GM12878 (cell line): ENCODE results near the gene C1GALT1C1L. TPM values are rescaled to one million over a fixed set of nuclear protein-coding genes. Genes with fewer than 3 reads are reported as not detected.

Experiments
- ATAC-seq: fragments of 200-7000 bp; cut with Tn5 transposase; 3 replicates; pipeline ENCODE4 v1.9.1; 2020; ENCODE audit warnings: mild to moderate bottlenecking, moderate library complexity
- BruUV-seq: library from RNA; stranded (reverse); fragments of 400-500 nt; replicated peaks from 2 replicates; lab custom pipeline; 2021; lab: Mats Ljungman, UMichigan
- CTCF ChIA-PET: fragments of 300-600 bp; sonication (Branson Sonifier 250); formaldehyde crosslinking; extraction: SDS; loops from one replicate; lab custom pipeline; 2021; ENCODE audit warnings: inconsistent platforms; lab: Yijun Ruan, JAX
- POLR2A ChIA-PET: fragments of 350-600 bp; formaldehyde crosslinking; extraction: SDS; loops from one replicate; lab custom pipeline; 2021; ENCODE audit warnings: inconsistent platforms; lab: Charles Lee
- RAD21 ChIA-PET: fragments of 300-600 bp; sonication (Branson Sonifier 250); formaldehyde crosslinking; loops from one replicate; lab custom pipeline; 2023; ENCODE audit warnings: antibody characterized with exemption; ENCODE audit not compliant: unreplicated experiment; lab: Charles Lee
- SMC1A ChIA-PET: fragments of 300-600 bp; sonication (Branson Sonifier 250); formaldehyde crosslinking; loops from one replicate; lab custom pipeline; 2023; ENCODE audit not compliant: unreplicated experiment, uncharacterized antibody; lab: Charles Lee
- DNase-seq: peaks from one replicate; pipeline ENCODE4 v3.0.0-alpha.2; 2011; ENCODE audit warnings: low read depth, low spot score
- FAIRE-seq: peaks from 3 replicates; lab custom pipeline; 2011; peaks lifted over from hg19 to GRCh38; lab: Jason Lieb, UNC
- H2AFZ ChIP-seq: 2 replicates; pipeline ENCODE4 v1.6.0; 2011; ENCODE audit warnings: low read depth, low read length, control low read depth; ENCODE audit not compliant: control insufficient read depth
- H3K27ac ChIP-seq: 2 replicates; pipeline ENCODE4 v1.5.1; 2011; ENCODE audit warnings: control low read depth; ENCODE audit not compliant: control insufficient read depth, insufficient read depth
- H3K27me3 ChIP-seq, 2 experiments: replicated peaks in 1 of 2; 2 replicates each; pipeline versions ENCODE4 v1.6.0 to v1.6.1; 2011; ENCODE audit warnings: low read length in 1 of 2; ENCODE audit not compliant: control insufficient read depth in 2 of 2, insufficient read depth in 2 of 2
- H3K36me3 ChIP-seq, 2 experiments: 2 replicates each; pipeline ENCODE4 v1.5.1; 2011; ENCODE audit warnings: low read length in 1 of 2; ENCODE audit not compliant: control insufficient read depth in 2 of 2, insufficient read depth in 2 of 2
- H3K4me1 ChIP-seq: 2 replicates; pipeline ENCODE4 v1.6.1; 2011; ENCODE audit warnings: mild to moderate bottlenecking, low read length, moderate library complexity, mixed read lengths; ENCODE audit not compliant: control insufficient read depth, insufficient read depth
- H3K4me2 ChIP-seq: 2 replicates; pipeline ENCODE4 v1.6.0; 2011; ENCODE audit warnings: control low read depth; ENCODE audit not compliant: control insufficient read depth, insufficient read depth
- H3K4me3 ChIP-seq: fragments of 200-600 bp; sonication (generic); 2 replicates; pipeline ENCODE4 v1.5.1; 2016
- H3K79me2 ChIP-seq: 2 replicates; pipeline ENCODE4 v1.6.0; 2011; ENCODE audit warnings: low read length; ENCODE audit not compliant: control insufficient read depth, insufficient read depth
- H3K9ac ChIP-seq: 2 replicates; pipeline ENCODE4 v1.8.0; 2011; ENCODE audit warnings: low read length, control low read depth, mixed read lengths; ENCODE audit not compliant: control insufficient read depth, insufficient read depth
- H3K9me3 ChIP-seq: replicated peaks from 3 replicates; pipeline ENCODE4 v1.5.1; 2011; ENCODE audit warnings: mild to moderate bottlenecking, low read length; ENCODE audit not compliant: control insufficient read depth, insufficient read depth
- H4K20me1 ChIP-seq: 2 replicates; pipeline ENCODE4 v1.6.0; 2011; ENCODE audit not compliant: control insufficient read depth, insufficient read depth
- BCL3 ChIP-seq: IDR thresholded peaks from 2 replicates; pipeline ENCODE4 v1.6.1; 2011; ENCODE audit warnings: borderline replicate concordance, low read depth, mild to moderate bottlenecking, moderate library complexity, low read length; ENCODE audit not compliant: insufficient read depth, poor library complexity, severe bottlenecking
- BMI1 ChIP-seq: fragments of 450-650 bp; IDR thresholded peaks from 2 replicates; pipeline ENCODE4 v1.6.1; 2016; ENCODE audit warnings: mild to moderate bottlenecking, moderate library complexity, borderline replicate concordance
- DPF2 ChIP-seq: fragments of 450-650 bp; IDR thresholded peaks from 2 replicates; pipeline ENCODE4 v1.6.1; 2017; ENCODE audit warnings: mild to moderate bottlenecking
- EGR1 ChIP-seq, 2 experiments: IDR thresholded peaks; 1 replicate in 1 of 2; 2 replicates in 1 of 2; pipeline ENCODE4 v1.6.1; 2011 to 2012; ENCODE audit warnings: low read depth in 2 of 2, low read length in 2 of 2, borderline replicate concordance in 1 of 2, mild to moderate bottlenecking in 1 of 2, moderate library complexity in 1 of 2
- KAT2A ChIP-seq: conservative IDR thresholded peaks from 2 replicates; pipeline ENCODE4 v1.6.1; 2011; ENCODE audit warnings: low read depth, low read length; ENCODE audit not compliant: control insufficient read depth
- KDM1A ChIP-seq: fragments of 200-600 bp; sonication (generic); IDR thresholded peaks from 2 replicates; pipeline ENCODE4 v1.6.1; 2016; ENCODE audit warnings: borderline replicate concordance
- MTA2 ChIP-seq: fragments of 450-650 bp; IDR thresholded peaks from 2 replicates; pipeline ENCODE4 v1.6.1; 2016; ENCODE audit warnings: low read depth, mild to moderate bottlenecking, moderate library complexity
- MXI1 ChIP-seq: fragments of 150-350 bp; IDR thresholded peaks from 2 replicates; pipeline ENCODE4 v1.6.1; 2011; ENCODE audit warnings: low read depth, mild to moderate bottlenecking, inconsistent platforms, low read length, improper control_type of control experiment
- POLR2AphosphoS2 ChIP-seq: IDR thresholded peaks from 2 replicates; pipeline ENCODE4 v1.6.1; 2011; ENCODE audit warnings: low read depth, mild to moderate bottlenecking, low read length, improper control_type of control experiment, moderate library complexity
- RUNX3 ChIP-seq: IDR thresholded peaks from 2 replicates; pipeline ENCODE4 v1.6.1; 2012; ENCODE audit warnings: low read length, inconsistent platforms
- SMAD1 ChIP-seq: fragments of 450-650 bp; IDR thresholded peaks from 2 replicates; pipeline ENCODE4 v1.6.1; 2018; ENCODE audit warnings: mild to moderate bottlenecking, low read depth; ENCODE audit not compliant: partially characterized antibody
- SRF ChIP-seq, 2 experiments: IDR thresholded peaks; 2 replicates each; pipeline ENCODE4 v1.6.1; 2011; ENCODE audit warnings: low read depth in 2 of 2, low read length in 2 of 2, mild to moderate bottlenecking in 1 of 2, moderate library complexity in 1 of 2
- USF1 ChIP-seq: IDR thresholded peaks from 2 replicates; pipeline ENCODE4 v1.6.1; 2011; ENCODE audit warnings: borderline replicate concordance, low read depth, mild to moderate bottlenecking, moderate library complexity, mixed read lengths, low read length; ENCODE audit not compliant: insufficient read depth; ENCODE audit errors: extremely low read length
- WGBS: methylation state at CpG from one replicate; pipeline ENCODE4 v1.1.6; 2016; ENCODE audit warnings: low lambda C conversion rate; ENCODE audit not compliant: insufficient replicate concordance, insufficient coverage; ENCODE audit errors: missing lambda C conversion rate; 5-methylcytosine and 5-hydroxymethylcytosine counted together
- in situ Hi-C: fragments of 300-500 bp; cut with MboI; formaldehyde crosslinking; loops from 9 replicates; pipeline ENCODE4 v1.14.3; 2018; ENCODE audit warnings: mixed read lengths
- intact Hi-C: fragments of 100-400 bp; cut with micrococcal nuclease; formaldehyde crosslinking; loops from one replicate; pipeline ENCODE4 v1.14.2; 2022; ENCODE audit not compliant: unreplicated experiment
- polyA plus RNA-seq, 11 experiments: library from polyadenylated mRNA; depleted of rRNA in 4 of 11; unstranded in 6 of 11; stranded (reverse) in 5 of 11; fragments of >200 nt; fragmentation: Nextera tagmentation in 4 of 11; fragmentation: Illumina TruSeq in 1 of 11; extraction: Ambion mirVana in 4 of 11; extraction: Trizol in 1 of 11; gene quantifications; 1 replicate in 1 of 11; 2 replicates in 10 of 11; pipeline versions ENCODE4 v1.2.1 to v1.2.3, GENCODE V29; 2011 to 2016; ENCODE audit warnings: inconsistent platforms in 2 of 11, missing spikeins in 2 of 11, low read depth in 1 of 11
- total RNA-seq, 4 experiments: library from RNA; depleted of rRNA in 3 of 4; stranded (reverse); fragments of >200 nt in 3 of 4; fragmentation: Illumina TruSeq in 1 of 4; extraction: Trizol in 1 of 4; gene quantifications; 2 replicates each; pipeline versions ENCODE4 v1.2.1 to v1.2.3, GENCODE V29; 2013 to 2021
- TF ChIP-seq, protein P1 (sequence below): fragments of 450-650 bp; IDR thresholded peaks from 2 replicates; pipeline ENCODE4 v1.6.1; 2017; ENCODE audit warnings: mild to moderate bottlenecking

Gene C1GALT1C1L
- total and polyA plus RNA-seq, 10 of the 15 experiments (the other 5 are each of a cell fraction or from before 2014, with no cell fraction given): not detected

DNA sequence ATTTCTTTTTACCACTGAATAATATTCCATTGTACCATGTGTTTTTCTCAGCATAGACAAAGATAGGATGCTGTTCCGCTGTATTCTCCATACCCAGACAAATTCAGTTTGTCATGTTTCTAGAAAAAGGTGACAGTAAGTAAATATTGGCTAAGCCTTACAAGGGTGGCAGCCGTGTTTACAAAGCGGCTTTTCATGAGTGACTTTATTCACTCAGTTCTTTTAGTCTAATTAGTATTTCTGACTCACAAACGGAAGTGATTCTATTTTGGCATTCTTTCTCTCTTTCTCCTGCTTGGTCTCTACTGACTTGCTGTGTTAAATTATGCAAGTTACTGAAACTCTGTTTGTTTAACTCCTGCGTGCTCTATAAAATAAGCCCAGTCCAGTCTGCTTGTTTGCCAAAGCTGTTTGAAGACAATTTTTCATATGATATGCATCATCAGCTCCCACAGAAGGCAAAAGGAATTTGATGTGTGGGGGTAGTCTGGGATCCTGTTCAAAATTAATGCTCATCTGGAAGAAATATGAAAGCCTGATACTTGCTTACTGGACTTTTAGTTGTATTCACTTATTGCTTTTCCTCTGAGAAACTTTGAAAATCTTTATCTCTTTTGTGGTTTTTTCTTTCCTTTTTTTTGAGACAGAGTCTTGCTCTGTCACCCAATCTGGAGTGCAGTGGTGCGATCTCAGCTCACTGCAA, 41.5 kb downstream of the C1GALT1C1L start:
- ChIA-PET POLR2A (no interaction called here), SMC1A (no interaction called here)
- Histone ChIP-seq H4K20me1 (no peaks in the 10 kb centered on the region), H3K4me3 (no peak overlapping the region)
- TF ChIP-seq DPF2: no peak
- TF ChIP-seq MTA2: no peak
- no peak for TF ChIP-seq MXI1
- no peak for TF ChIP-seq POLR2AphosphoS2
- no peak for TF ChIP-seq EGR1 (IDR thresholded peaks at IDR 0.05; ENCODE audit: borderline replicate concordance in 1 of 2, low read depth in 2 of 2, low read length in 2 of 2)
- no peak for TF ChIP-seq KAT2A
- TF ChIP-seq SMAD1: no peak
- no peak for TF ChIP-seq BMI1
- TF ChIP-seq RUNX3: no peak
- no peak for TF ChIP-seq KDM1A
- TF ChIP-seq USF1: no peak
- TF ChIP-seq, protein P1, sequence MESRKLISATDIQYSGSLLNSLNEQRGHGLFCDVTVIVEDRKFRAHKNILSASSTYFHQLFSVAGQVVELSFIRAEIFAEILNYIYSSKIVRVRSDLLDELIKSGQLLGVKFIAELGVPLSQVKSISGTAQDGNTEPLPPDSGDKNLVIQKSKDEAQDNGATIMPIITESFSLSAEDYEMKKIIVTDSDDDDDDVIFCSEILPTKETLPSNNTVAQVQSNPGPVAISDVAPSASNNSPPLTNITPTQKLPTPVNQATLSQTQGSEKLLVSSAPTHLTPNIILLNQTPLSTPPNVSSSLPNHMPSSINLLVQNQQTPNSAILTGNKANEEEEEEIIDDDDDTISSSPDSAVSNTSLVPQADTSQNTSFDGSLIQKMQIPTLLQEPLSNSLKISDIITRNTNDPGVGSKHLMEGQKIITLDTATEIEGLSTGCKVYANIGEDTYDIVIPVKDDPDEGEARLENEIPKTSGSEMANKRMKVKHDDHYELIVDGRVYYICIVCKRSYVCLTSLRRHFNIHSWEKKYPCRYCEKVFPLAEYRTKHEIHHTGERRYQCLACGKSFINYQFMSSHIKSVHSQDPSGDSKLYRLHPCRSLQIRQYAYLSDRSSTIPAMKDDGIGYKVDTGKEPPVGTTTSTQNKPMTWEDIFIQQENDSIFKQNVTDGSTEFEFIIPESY: no peak
- no peak for TF ChIP-seq BCL3
- TF ChIP-seq SRF (IDR thresholded peaks at IDR 0.05; ENCODE audit: low read depth in 2 of 2, low read length in 2 of 2): no peak
- TF ChIP-seq, all 136 proteins: peak for 0
- WGBS: 25% methylated on average over 6 of the region's 6 CpGs
- Histone ChIP-seq H3K27ac (no peak overlapping the region), H3K4me2 (no peak overlapping the region), H3K36me3 (no peaks in the 10 kb centered on the region), H2AFZ (no peak overlapping the region), H3K9ac (no peak overlapping the region), H3K9me3 (no peaks in the 10 kb centered on the region; the same call in 1 of the 3 replicates), H3K4me1 (no peaks in the 10 kb centered on the region), H3K79me2 (no peaks in the 10 kb centered on the region), H3K27me3 (peaks cover 0 to 10% of the 10 kb centered on the region in 2 experiments)
- no TSS peak for BruUV-seq
- no peak for DNase-seq
- ChIA-PET CTCF (interaction anchor here (0.6 kb wide), 1 partner anchor 67 kb away, joined by 3 read pairs; no protein-coding TSS in a partner anchor), RAD21 (interaction anchor here (0.7 kb wide), 1 partner anchor 713 kb away, joined by 3 read pairs; no protein-coding TSS in a partner anchor)
- intact Hi-C loops (no loop called here), in situ Hi-C loops (no loop called here)
- no peak for ATAC-seq
- no peak for FAIRE-seq
